NT2/D1 (cell line): Measurements from ENCODE around the gene OR2B3.

Experiments used
- SUZ12 ChIP-seq: IDR thresholded peaks from 2 replicates; pipeline ENCODE4 v1.6.1; 2011; ENCODE audit not compliant: insufficient read length, insufficient read depth; ENCODE audit errors: extremely low read depth
- YY1 ChIP-seq: IDR thresholded peaks from 2 replicates; pipeline ENCODE4 v1.6.1; 2011; ENCODE audit not compliant: insufficient read length, insufficient read depth
- ZNF274 ChIP-seq: IDR thresholded peaks from 2 replicates; pipeline ENCODE4 v1.6.1; 2011; ENCODE audit warnings: mild to moderate bottlenecking, low read depth, low read length

GRCh38 chr6:29112135-29112534 is 25.0 kb upstream of the OR2B3 start:
- TF ChIP-seq YY1 (no peak), ZNF274 (no peak), SUZ12 (no peak)
